Liver (tissue), 3 donors: ENCODE measurements around the gene SURF2.

Experiments used
- GABPA ChIP-seq, 2 donors: IDR thresholded peaks in 1 of 2; conservative IDR thresholded peaks in 1 of 2; 2 replicates each; pipeline ENCODE4 v1.6.1; 2016; ENCODE audit warnings: antibody characterized with exemption in 2 of 2, mild to moderate bottlenecking in 1 of 2, moderate library complexity in 1 of 2
- HNF4A ChIP-seq, 2 donors: conservative IDR thresholded peaks; 2 replicates each; pipeline ENCODE4 v1.6.1; 2016; ENCODE audit warnings: antibody characterized with exemption in 2 of 2, mild to moderate bottlenecking in 2 of 2
- RAD21 ChIP-seq, 2 donors: IDR thresholded peaks; 2 replicates each; pipeline ENCODE4 v1.6.1; 2016; ENCODE audit warnings: antibody characterized with exemption in 2 of 2, mild to moderate bottlenecking in 2 of 2
- SP1 ChIP-seq: IDR thresholded peaks from 2 replicates; pipeline ENCODE4 v1.6.1; 2018; ENCODE audit warnings: antibody characterized with exemption, mild to moderate bottlenecking
- TAF1 ChIP-seq: conservative IDR thresholded peaks from 2 replicates; pipeline ENCODE4 v1.6.1; 2016; ENCODE audit warnings: antibody characterized with exemption, mild to moderate bottlenecking
- YY1 ChIP-seq: IDR thresholded peaks from 2 replicates; pipeline ENCODE4 v1.6.1; 2016; ENCODE audit warnings: antibody characterized with exemption, mild to moderate bottlenecking
- TF ChIP-seq, protein P1 (sequence below): fragments of 150-350 bp; IDR thresholded peaks from 2 replicates; pipeline ENCODE4 v1.5.1; 2017; ENCODE audit warnings: improper control_type of control experiment, low read depth, low read length; ENCODE audit not compliant: missing input control
- TF ChIP-seq, protein P2 (sequence below): IDR thresholded peaks from 2 replicates; pipeline ENCODE4 v1.6.1; 2016; ENCODE audit warnings: antibody characterized with exemption, mild to moderate bottlenecking
- TF ChIP-seq, protein P3 (sequence below): IDR thresholded peaks from 2 replicates; pipeline ENCODE4 v1.6.1; 2016; ENCODE audit warnings: antibody characterized with exemption
- donor health status: healthy.
- donor health status: healthy.

DNA sequence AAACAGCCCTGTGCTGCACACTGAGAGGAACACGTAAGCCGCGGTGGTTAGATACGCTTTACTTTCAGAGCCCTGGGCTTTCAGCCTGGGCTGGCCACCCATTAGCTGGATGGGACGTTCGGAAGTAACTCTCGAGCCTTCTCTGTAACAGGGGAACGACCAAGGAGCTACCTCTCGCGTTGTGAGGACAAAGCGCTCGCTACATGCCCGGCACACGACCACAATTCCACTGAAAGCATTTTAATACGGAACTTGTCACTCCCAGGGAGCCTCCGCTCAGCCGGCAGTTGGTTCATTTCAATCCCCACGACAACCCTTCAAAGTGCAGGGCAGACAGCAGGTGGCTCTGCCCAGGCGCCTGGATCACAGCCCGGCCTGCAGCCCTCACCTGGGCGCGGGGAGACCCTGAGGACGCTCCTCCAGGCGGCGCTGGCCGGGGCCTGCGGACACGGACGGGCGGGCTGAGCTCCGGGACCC is 431 bp upstream of the SURF2 start:
- TF ChIP-seq, protein P1, sequence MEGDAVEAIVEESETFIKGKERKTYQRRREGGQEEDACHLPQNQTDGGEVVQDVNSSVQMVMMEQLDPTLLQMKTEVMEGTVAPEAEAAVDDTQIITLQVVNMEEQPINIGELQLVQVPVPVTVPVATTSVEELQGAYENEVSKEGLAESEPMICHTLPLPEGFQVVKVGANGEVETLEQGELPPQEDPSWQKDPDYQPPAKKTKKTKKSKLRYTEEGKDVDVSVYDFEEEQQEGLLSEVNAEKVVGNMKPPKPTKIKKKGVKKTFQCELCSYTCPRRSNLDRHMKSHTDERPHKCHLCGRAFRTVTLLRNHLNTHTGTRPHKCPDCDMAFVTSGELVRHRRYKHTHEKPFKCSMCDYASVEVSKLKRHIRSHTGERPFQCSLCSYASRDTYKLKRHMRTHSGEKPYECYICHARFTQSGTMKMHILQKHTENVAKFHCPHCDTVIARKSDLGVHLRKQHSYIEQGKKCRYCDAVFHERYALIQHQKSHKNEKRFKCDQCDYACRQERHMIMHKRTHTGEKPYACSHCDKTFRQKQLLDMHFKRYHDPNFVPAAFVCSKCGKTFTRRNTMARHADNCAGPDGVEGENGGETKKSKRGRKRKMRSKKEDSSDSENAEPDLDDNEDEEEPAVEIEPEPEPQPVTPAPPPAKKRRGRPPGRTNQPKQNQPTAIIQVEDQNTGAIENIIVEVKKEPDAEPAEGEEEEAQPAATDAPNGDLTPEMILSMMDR: no peak
- TF ChIP-seq SP1 (no peak), GABPA (IDR thresholded peaks at IDR 0.05 in 1 of 2, conservative IDR thresholded peaks at IDR 0.05 in 1 of 2) (no peak), TAF1 (no peak), HNF4A (conservative IDR thresholded peaks at IDR 0.05) (no peak), RAD21 (IDR thresholded peaks at IDR 0.05) (no peak), YY1 (no peak)
- TF ChIP-seq, protein P2, sequence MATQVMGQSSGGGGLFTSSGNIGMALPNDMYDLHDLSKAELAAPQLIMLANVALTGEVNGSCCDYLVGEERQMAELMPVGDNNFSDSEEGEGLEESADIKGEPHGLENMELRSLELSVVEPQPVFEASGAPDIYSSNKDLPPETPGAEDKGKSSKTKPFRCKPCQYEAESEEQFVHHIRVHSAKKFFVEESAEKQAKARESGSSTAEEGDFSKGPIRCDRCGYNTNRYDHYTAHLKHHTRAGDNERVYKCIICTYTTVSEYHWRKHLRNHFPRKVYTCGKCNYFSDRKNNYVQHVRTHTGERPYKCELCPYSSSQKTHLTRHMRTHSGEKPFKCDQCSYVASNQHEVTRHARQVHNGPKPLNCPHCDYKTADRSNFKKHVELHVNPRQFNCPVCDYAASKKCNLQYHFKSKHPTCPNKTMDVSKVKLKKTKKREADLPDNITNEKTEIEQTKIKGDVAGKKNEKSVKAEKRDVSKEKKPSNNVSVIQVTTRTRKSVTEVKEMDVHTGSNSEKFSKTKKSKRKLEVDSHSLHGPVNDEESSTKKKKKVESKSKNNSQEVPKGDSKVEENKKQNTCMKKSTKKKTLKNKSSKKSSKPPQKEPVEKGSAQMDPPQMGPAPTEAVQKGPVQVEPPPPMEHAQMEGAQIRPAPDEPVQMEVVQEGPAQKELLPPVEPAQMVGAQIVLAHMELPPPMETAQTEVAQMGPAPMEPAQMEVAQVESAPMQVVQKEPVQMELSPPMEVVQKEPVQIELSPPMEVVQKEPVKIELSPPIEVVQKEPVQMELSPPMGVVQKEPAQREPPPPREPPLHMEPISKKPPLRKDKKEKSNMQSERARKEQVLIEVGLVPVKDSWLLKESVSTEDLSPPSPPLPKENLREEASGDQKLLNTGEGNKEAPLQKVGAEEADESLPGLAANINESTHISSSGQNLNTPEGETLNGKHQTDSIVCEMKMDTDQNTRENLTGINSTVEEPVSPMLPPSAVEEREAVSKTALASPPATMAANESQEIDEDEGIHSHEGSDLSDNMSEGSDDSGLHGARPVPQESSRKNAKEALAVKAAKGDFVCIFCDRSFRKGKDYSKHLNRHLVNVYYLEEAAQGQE: no peak
- TF ChIP-seq, protein P3, sequence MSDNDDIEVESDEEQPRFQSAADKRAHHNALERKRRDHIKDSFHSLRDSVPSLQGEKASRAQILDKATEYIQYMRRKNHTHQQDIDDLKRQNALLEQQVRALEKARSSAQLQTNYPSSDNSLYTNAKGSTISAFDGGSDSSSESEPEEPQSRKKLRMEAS: no peak
